Measurements from ENCODE around the gene GORAB. TPM values are rescaled to one million over a fixed set of nuclear protein-coding genes. Genes with fewer than 3 reads are reported as not detected.

The GORAB gene
- polyA plus RNA-seq, 1 donor (not counting 4 experiments of a cell fraction or from before 2014, with no cell fraction given): 12.0 TPM

- H3K9me3 ChIP-seq (ENCODE audit: control insufficient read depth, low read depth, low read length): no peaks in the 10 kb centered on the region
- H3K27ac ChIP-seq (ENCODE audit: control insufficient read depth, insufficient read depth, low read length): no peak overlapping the region
- no peaks in the 10 kb centered on the region for H3K36me3 ChIP-seq (ENCODE audit: control insufficient read depth in 2 of 2, extremely low read depth in 1 of 2, insufficient read depth in 2 of 2, low read length in 2 of 2)
- no peak overlapping the region for H3K9ac ChIP-seq (ENCODE audit: control insufficient read depth, extremely low read depth, insufficient read depth, low read length)
- no peak overlapping the region for H2AFZ ChIP-seq (ENCODE audit: control insufficient read depth, low read length)
- H3K9me1 ChIP-seq (ENCODE audit: control insufficient read depth, extremely low read depth, insufficient read depth, low read length): no peaks in the 10 kb centered on the region
- H3K27me3 ChIP-seq (ENCODE audit: control insufficient read depth, extremely low read depth, insufficient read depth, low read length): no peaks in the 10 kb centered on the region
- no peaks in the 10 kb centered on the region for H3K79me2 ChIP-seq (ENCODE audit: control insufficient read depth, insufficient read depth, low read length)
- no peak for TF ChIP-seq EZH2 (IDR thresholded peaks at IDR 0.05; ENCODE audit: low read length)
- TF ChIP-seq, protein P1, sequence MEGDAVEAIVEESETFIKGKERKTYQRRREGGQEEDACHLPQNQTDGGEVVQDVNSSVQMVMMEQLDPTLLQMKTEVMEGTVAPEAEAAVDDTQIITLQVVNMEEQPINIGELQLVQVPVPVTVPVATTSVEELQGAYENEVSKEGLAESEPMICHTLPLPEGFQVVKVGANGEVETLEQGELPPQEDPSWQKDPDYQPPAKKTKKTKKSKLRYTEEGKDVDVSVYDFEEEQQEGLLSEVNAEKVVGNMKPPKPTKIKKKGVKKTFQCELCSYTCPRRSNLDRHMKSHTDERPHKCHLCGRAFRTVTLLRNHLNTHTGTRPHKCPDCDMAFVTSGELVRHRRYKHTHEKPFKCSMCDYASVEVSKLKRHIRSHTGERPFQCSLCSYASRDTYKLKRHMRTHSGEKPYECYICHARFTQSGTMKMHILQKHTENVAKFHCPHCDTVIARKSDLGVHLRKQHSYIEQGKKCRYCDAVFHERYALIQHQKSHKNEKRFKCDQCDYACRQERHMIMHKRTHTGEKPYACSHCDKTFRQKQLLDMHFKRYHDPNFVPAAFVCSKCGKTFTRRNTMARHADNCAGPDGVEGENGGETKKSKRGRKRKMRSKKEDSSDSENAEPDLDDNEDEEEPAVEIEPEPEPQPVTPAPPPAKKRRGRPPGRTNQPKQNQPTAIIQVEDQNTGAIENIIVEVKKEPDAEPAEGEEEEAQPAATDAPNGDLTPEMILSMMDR (optimal IDR thresholded peaks at IDR 0.05 in 1 of 3, IDR thresholded peaks at IDR 0.05 in 1 of 3, conservative IDR thresholded peaks at IDR 0.05 in 1 of 3; ENCODE audit: extremely low read depth in 1 of 3, insufficient read depth in 2 of 3, low read length in 3 of 3): no peak
- no peak for FAIRE-seq
- no peak for DNase-seq (ENCODE audit: low read depth, low spot score)
- no peak overlapping the region for H3K4me3 ChIP-seq (ENCODE audit: control insufficient read depth in 2 of 3, extremely low read depth in 1 of 3, insufficient read depth in 2 of 3, low read depth in 1 of 3, low read length in 3 of 3)
- no peak overlapping the region for H3K4me2 ChIP-seq (ENCODE audit: control insufficient read depth, extremely low read depth, insufficient read depth, low read depth, low read length)
- no peaks in the 10 kb centered on the region for H4K20me1 ChIP-seq (ENCODE audit: control insufficient read depth, extremely low read depth, insufficient read depth, low read length)
- dilution Hi-C loops (cut with MboI; ENCODE audit: extremely low pct_ligation_motif_present, low sequenced_read_pairs): no loop called here
- H3K4me1 ChIP-seq (ENCODE audit: control insufficient read depth, extremely low read depth, insufficient read depth, low read length): no peaks in the 10 kb centered on the region
Observed at GRCh38 chr1:170576980-170577379, 45.0 kb downstream of the GORAB start.

- Histone ChIP-seq H3K36me3 (ENCODE audit: control insufficient read depth in 2 of 2, extremely low read depth in 1 of 2, insufficient read depth in 2 of 2, low read length in 2 of 2) (no peaks in the 10 kb centered on the region), H4K20me1 (ENCODE audit: control insufficient read depth, extremely low read depth, insufficient read depth, low read length) (no peaks in the 10 kb centered on the region), H2AFZ (ENCODE audit: control insufficient read depth, low read length) (no peak overlapping the region), H3K4me2 (ENCODE audit: control insufficient read depth, extremely low read depth, insufficient read depth, low read depth, low read length) (no peak overlapping the region), H3K4me1 (ENCODE audit: control insufficient read depth, extremely low read depth, insufficient read depth, low read length) (peaks cover 4% of the 10 kb centered on the region), H3K27ac (ENCODE audit: control insufficient read depth, insufficient read depth, low read length) (no peak overlapping the region), H3K27me3 (ENCODE audit: control insufficient read depth, extremely low read depth, insufficient read depth, low read length) (no peaks in the 10 kb centered on the region), H3K9ac (ENCODE audit: control insufficient read depth, extremely low read depth, insufficient read depth, low read length) (no peak overlapping the region), H3K79me2 (ENCODE audit: control insufficient read depth, insufficient read depth, low read length) (no peaks in the 10 kb centered on the region), H3K9me3 (ENCODE audit: control insufficient read depth, low read depth, low read length) (no peaks in the 10 kb centered on the region), H3K9me1 (ENCODE audit: control insufficient read depth, extremely low read depth, insufficient read depth, low read length) (no peaks in the 10 kb centered on the region), H3K4me3 (ENCODE audit: control insufficient read depth in 2 of 3, extremely low read depth in 1 of 3, insufficient read depth in 2 of 3, low read depth in 1 of 3, low read length in 3 of 3) (no peak overlapping the region)
- TF ChIP-seq, protein P1 (optimal IDR thresholded peaks at IDR 0.05 in 1 of 3, IDR thresholded peaks at IDR 0.05 in 1 of 3, conservative IDR thresholded peaks at IDR 0.05 in 1 of 3; ENCODE audit: extremely low read depth in 1 of 3, insufficient read depth in 2 of 3, low read length in 3 of 3): no peak
- no peak for TF ChIP-seq EZH2 (IDR thresholded peaks at IDR 0.05; ENCODE audit: low read length)
- FAIRE-seq: no peak
- DNase-seq (ENCODE audit: low read depth, low spot score): no peak
- dilution Hi-C loops (cut with MboI; ENCODE audit: extremely low pct_ligation_motif_present, low sequenced_read_pairs): no loop called here
Observed at GRCh38 chr1:170578359-170578758, 46.4 kb downstream of the GORAB start.

All from keratinocyte (primary cell).